ENCODE measurements around the gene LINGO3. TPM values are rescaled to one million over a fixed set of nuclear protein-coding genes. Genes with fewer than 3 reads are reported as not detected.

The LINGO3 gene
- polyA plus RNA-seq, 1 donor: 0.14 TPM

GRCh38 chr19:2280633-2281264, 27.2 kb downstream of the LINGO3 start:
- DNase-seq: no peak

- no peak for DNase-seq
These were observed 29.3 kb downstream of the LINGO3 start for GRCh38 chr19:2278459-2279158.

GRCh38 chr19:2277138-2277537, 30.8 kb downstream of the LINGO3 start:
- no peak for DNase-seq

GRCh38 chr19:2276429-2276986, 31.4 kb downstream of the LINGO3 start:
- no peak for DNase-seq

GRCh38 chr19:2275588-2276428, 32.1 kb downstream of the LINGO3 start:
- no peak for DNase-seq

- DNase-seq: no peak
These were observed 32.9 kb downstream of the LINGO3 start for GRCh38 chr19:2274931-2275535.

- no peak for DNase-seq
These were observed 33.7 kb downstream of the LINGO3 start for GRCh38 chr19:2274185-2274711.

- peak; percentile 79 for DNase-seq
These were observed 34.4 kb downstream of the LINGO3 start for GRCh38 chr19:2273356-2274184.

- DNase-seq: no peak
These were observed 36.5 kb downstream of the LINGO3 start for GRCh38 chr19:2271234-2272103.

GRCh38 chr19:2270423-2271233, 37.3 kb downstream of the LINGO3 start:
- peak; percentile 89 for DNase-seq

GRCh38 chr19:2270157-2270422, 37.9 kb downstream of the LINGO3 start:
- DNase-seq: no peak

GRCh38 chr19:2269244-2270156, 38.5 kb downstream of the LINGO3 start:
- peak; percentile 97 for DNase-seq

GRCh38 chr19:2268861-2269243, 39.1 kb downstream of the LINGO3 start:
- DNase-seq: no peak

- DNase-seq: no peak
These were observed 39.5 kb downstream of the LINGO3 start for GRCh38 chr19:2268480-2268830.

- DNase-seq: peak; percentile 69
These were observed 41.6 kb downstream of the LINGO3 start for GRCh38 chr19:2266183-2266993.

- no peak for DNase-seq
These were observed 46.3 kb downstream of the LINGO3 start for GRCh38 chr19:2261438-2262172.

GRCh38 chr19:2260341-2260805, 47.6 kb downstream of the LINGO3 start:
- DNase-seq: no peak

Measured in hindlimb muscle (tissue), 1 donor.